Sigmoid colon (tissue), 7 donors: ENCODE results near the gene PDE9A. TPM values are rescaled to one million over a fixed set of nuclear protein-coding genes. Genes with fewer than 3 reads are reported as not detected.

Experiments used
- DNase-seq: peaks from one replicate; pipeline ENCODE4 v3.0.0-alpha.2; 2019
- H3K27ac ChIP-seq, 4 donors: fragments of 200-600 bp; sonication (generic); one replicate each; pipeline ENCODE4 v1.5.1; 2016 to 2019; ENCODE audit warnings: mild to moderate bottlenecking in 1 of 4
- H3K27me3 ChIP-seq, 3 donors: fragments of 200-600 bp; sonication (generic); one replicate each; pipeline ENCODE4 v1.5.1; 2019; ENCODE audit warnings: mild to moderate bottlenecking in 1 of 3
- H3K36me3 ChIP-seq, 4 donors: fragments of 200-600 bp; sonication (generic); one replicate each; pipeline ENCODE4 v1.5.1; 2016 to 2019
- H3K4me1 ChIP-seq, 4 donors: fragments of 200-600 bp; sonication (generic); one replicate each; pipeline ENCODE4 v1.5.1; 2017 to 2019
- H3K4me3 ChIP-seq, 4 donors: fragments of 200-600 bp; sonication (generic); one replicate each; pipeline ENCODE4 v1.5.1; 2017 to 2019; ENCODE audit warnings: mild to moderate bottlenecking in 2 of 4, moderate library complexity in 1 of 4
- H3K9me3 ChIP-seq, 4 donors: fragments of 200-600 bp in 3 of 4; sonication (generic) in 3 of 4; one replicate each; pipeline versions ENCODE4 v1.5.1 to v1.6.1; 2013 to 2019
- CTCF ChIP-seq, 4 experiments: fragments of 450-650 bp in 3 of 4; fragments of 200-600 bp in 1 of 4; IDR thresholded peaks; one replicate each; pipeline ENCODE4 v1.5.1; 2016 to 2019; ENCODE audit warnings: antibody characterized with exemption in 4 of 4, mild to moderate bottlenecking in 3 of 4, moderate library complexity in 2 of 4
- EP300 ChIP-seq, 4 donors: sonication (generic); formaldehyde crosslinking; IDR thresholded peaks; one replicate each; pipeline ENCODE4 v1.6.1; 2017; ENCODE audit warnings: antibody characterized with exemption in 4 of 4
- POLR2A ChIP-seq, 2 donors: fragments of 450-650 bp; IDR thresholded peaks; one replicate each; pipeline ENCODE4 v1.6.1; 2016; ENCODE audit warnings: antibody characterized with exemption in 2 of 2, mild to moderate bottlenecking in 2 of 2, moderate library complexity in 2 of 2
- POLR2AphosphoS5 ChIP-seq, 4 donors: sonication (generic); formaldehyde crosslinking; IDR thresholded peaks; one replicate each; pipeline ENCODE4 v1.6.1; 2017; ENCODE audit warnings: antibody characterized with exemption in 4 of 4
- whole genome bisulfite sequencing, 2 donors: extraction: QIAGEN DNeasy Blood & Tissue Kit; methylation state at CpG; one replicate each; pipeline ENCODE4 v1.1.7; 2013; 5-methylcytosine and 5-hydroxymethylcytosine counted together
- intact Hi-C: fragments of 100-400 bp; cut with DNase I; formaldehyde crosslinking; loops from one replicate; pipeline ENCODE4 v1.15.1; 2023
- polyA plus RNA-seq, 3 donors: library from polyadenylated mRNA; stranded (reverse); fragments of 200-250 nt; gene quantifications; one replicate each; pipeline ENCODE4 v1.2.3, GENCODE V29; 2013
- total RNA-seq, 4 donors: library from RNA; depleted of rRNA; stranded (reverse); fragments of >200 nt; gene quantifications; one replicate each; pipeline ENCODE4 v1.1.0, GENCODE V29; 2016
- donor health status: healthy with polysubstance abuse.
- donor health status: Bipolar disorder and iron deficiency.
- donor health status: healthy.

The PDE9A gene
- total and polyA plus RNA-seq, 7 donors = 71.6 to 433 (median 102) TPM

GRCh38 chr21:42691901-42692559 is 38.6 kb downstream of the PDE9A start:
- no peak overlapping the region for H3K27ac ChIP-seq
- DNase-seq = peak; percentile 51
- 93 to 94% methylated on average over 19 of the region's 19 CpGs for WGBS, 2 donors
- intact Hi-C loops = no loop called here
- peaks cover 0 to 61% (median 17%) of the 10 kb centered on the region in 4 donors for H3K36me3 ChIP-seq
- TF ChIP-seq POLR2AphosphoS5 (IDR thresholded peaks at IDR 0.05) = no peak
- no peak for TF ChIP-seq EP300 (IDR thresholded peaks at IDR 0.05)
- no peak for TF ChIP-seq POLR2A (IDR thresholded peaks at IDR 0.05)
- TF ChIP-seq CTCF (IDR thresholded peaks at IDR 0.05) = no peak
- peaks cover 0 to 15% (median 13%) of the 10 kb centered on the region in 4 donors for H3K4me1 ChIP-seq
- H3K9me3 ChIP-seq = no peaks in the 10 kb centered on the region
- H3K4me3 ChIP-seq = no peak overlapping the region
- no peaks in the 10 kb centered on the region for H3K27me3 ChIP-seq

GRCh38 chr21:42692688-42693087 is 39.3 kb downstream of the PDE9A start:
- DNase-seq = peak; percentile 59
- WGBS, 2 donors = 95 to 98% methylated on average over 24 of the region's 24 CpGs
- peaks cover 0 to 64% (median 17%) of the 10 kb centered on the region in 4 donors for H3K36me3 ChIP-seq

GRCh38 chr21:42694751-42695696 is 41.6 kb downstream of the PDE9A start:
- peaks cover 0 to 63% (median 12%) of the 10 kb centered on the region in 4 donors for H3K36me3 ChIP-seq
- TF ChIP-seq POLR2A (IDR thresholded peaks at IDR 0.05) (no peak), CTCF (IDR thresholded peaks at IDR 0.05) (no peak), EP300 (IDR thresholded peaks at IDR 0.05) (no peak), POLR2AphosphoS5 (IDR thresholded peaks at IDR 0.05) (no peak)
- WGBS, 2 donors = 90% methylated on average over 20 of the region's 20 CpGs
- H3K27ac ChIP-seq = peak overlapping the region in 2 of 4 donors; percentile 5 to 45
- intact Hi-C loops = no loop called here
- no peak overlapping the region for H3K4me3 ChIP-seq
- DNase-seq = peak; percentile 54
- H3K27me3 ChIP-seq = no peaks in the 10 kb centered on the region
- H3K9me3 ChIP-seq = no peaks in the 10 kb centered on the region
- H3K4me1 ChIP-seq = peaks cover 0 to 15% (median 13%) of the 10 kb centered on the region in 4 donors

More at GRCh38 chr21:42692688-42693087, 39.3 kb downstream of the PDE9A start:
- H3K4me3 ChIP-seq = no peak overlapping the region
- H3K27ac ChIP-seq = no peak overlapping the region
- intact Hi-C loops = no loop called here
- peaks cover 0 to 15% (median 13%) of the 10 kb centered on the region in 4 donors for H3K4me1 ChIP-seq
- no peak for TF ChIP-seq POLR2A (IDR thresholded peaks at IDR 0.05)
- no peaks in the 10 kb centered on the region for H3K27me3 ChIP-seq
- no peaks in the 10 kb centered on the region for H3K9me3 ChIP-seq

GRCh38 chr21:42695697-42696380 is 42.4 kb downstream of the PDE9A start:
- Histone ChIP-seq H3K4me1 (peaks cover 0 to 15% (median 13%) of the 10 kb centered on the region in 4 donors), H3K36me3 (peaks cover 0 to 66% (median 9%) of the 10 kb centered on the region in 4 donors), H3K27me3 (no peaks in the 10 kb centered on the region), H3K9me3 (no peaks in the 10 kb centered on the region), H3K27ac (peak overlapping the region in 2 of 4 donors; percentile 27 to 45), H3K4me3 (no peak overlapping the region)
- intact Hi-C loops = no loop called here
- peak in 2 of 4 donors; percentile 19 to 23 for TF ChIP-seq POLR2AphosphoS5 (IDR thresholded peaks at IDR 0.05)
- TF ChIP-seq POLR2A (IDR thresholded peaks at IDR 0.05) = no peak
- peak; percentile 71 for DNase-seq
- 88 to 92% methylated on average over 9 of the region's 9 CpGs for WGBS, 2 donors

- intact Hi-C loops = no loop called here
- TF ChIP-seq CTCF (IDR thresholded peaks at IDR 0.05) (no peak), EP300 (IDR thresholded peaks at IDR 0.05) (no peak), POLR2AphosphoS5 (IDR thresholded peaks at IDR 0.05) (no peak), POLR2A (IDR thresholded peaks at IDR 0.05) (no peak)
- H3K27ac ChIP-seq = no peak overlapping the region
- peak; percentile 40 for DNase-seq
- H3K27me3 ChIP-seq = no peaks in the 10 kb centered on the region
- no peak overlapping the region for H3K4me3 ChIP-seq
- peaks cover 0 to 66% (median 7%) of the 10 kb centered on the region in 4 donors for H3K36me3 ChIP-seq
- no peaks in the 10 kb centered on the region for H3K9me3 ChIP-seq
- peaks cover 0 to 15% (median 13%) of the 10 kb centered on the region in 4 donors for H3K4me1 ChIP-seq
- WGBS, 2 donors = 92 to 96% methylated on average over 9 of the region's 9 CpGs
These were observed 43.1 kb downstream of the PDE9A start for GRCh38 chr21:42696501-42697040.
